Epidermal melanocyte (primary cell): Measurements from ENCODE around the gene EPSTI1.
"Not testable (repeated sequence)": the region's sequence is repeated elsewhere in the genome, so short reads cannot be mapped to it uniquely, and the experiment has no call there.

Source experiments
- DNase-seq: peaks from one replicate; pipeline ENCODE4 v3.0.0; 2011; ENCODE audit warnings: low spot score; ENCODE audit not compliant: insufficient read length

Gene EPSTI1, protein sequence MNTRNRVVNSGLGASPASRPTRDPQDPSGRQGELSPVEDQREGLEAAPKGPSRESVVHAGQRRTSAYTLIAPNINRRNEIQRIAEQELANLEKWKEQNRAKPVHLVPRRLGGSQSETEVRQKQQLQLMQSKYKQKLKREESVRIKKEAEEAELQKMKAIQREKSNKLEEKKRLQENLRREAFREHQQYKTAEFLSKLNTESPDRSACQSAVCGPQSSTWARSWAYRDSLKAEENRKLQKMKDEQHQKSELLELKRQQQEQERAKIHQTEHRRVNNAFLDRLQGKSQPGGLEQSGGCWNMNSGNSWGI

DNA sequence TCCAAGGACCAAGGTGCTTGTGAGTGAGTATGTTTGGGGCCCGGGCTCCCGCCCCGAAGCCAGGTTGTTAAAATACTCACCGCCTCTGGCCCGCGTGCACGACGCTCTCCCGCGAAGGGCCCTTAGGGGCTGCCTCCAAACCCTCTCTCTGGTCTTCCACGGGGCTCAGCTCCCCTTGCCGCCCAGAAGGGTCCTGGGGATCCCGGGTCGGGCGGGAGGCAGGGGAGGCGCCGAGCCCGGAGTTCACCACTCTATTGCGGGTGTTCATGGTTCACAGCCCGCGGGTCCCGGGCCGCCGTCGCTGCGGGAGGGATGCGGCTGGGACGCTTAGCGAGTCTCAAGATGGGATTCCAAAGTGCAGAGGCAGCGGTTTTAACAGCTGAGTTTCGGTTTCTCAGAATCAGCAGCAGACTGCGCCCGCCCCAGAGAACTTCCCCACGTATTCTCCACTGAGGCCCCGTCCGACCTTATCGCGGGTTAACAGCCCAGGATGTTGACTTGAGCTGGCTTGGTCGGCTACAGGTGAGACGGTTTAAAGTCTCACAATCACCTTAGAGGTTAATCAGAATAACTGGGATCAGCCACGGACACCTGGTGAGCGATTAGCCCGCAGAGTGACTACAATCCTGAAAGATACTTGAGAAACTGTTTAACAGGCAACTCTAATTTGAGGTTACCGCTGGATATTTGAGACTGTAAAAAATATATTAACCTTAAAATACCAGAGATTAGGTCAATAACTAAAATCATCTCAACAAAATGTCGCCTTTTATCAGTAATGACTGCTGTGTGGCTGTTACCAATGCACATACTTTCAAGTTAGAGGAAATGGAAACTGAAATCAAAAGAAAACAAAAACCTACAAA is at the start of gene EPSTI1:
Gene EPSTI1, minus strand, starts transcription at position 344 of the 866 bp plus-strand sequence. Its CDS starts 76 bp downstream, at position 268.
- DNase-seq, result peak; percentile 22

DNA sequence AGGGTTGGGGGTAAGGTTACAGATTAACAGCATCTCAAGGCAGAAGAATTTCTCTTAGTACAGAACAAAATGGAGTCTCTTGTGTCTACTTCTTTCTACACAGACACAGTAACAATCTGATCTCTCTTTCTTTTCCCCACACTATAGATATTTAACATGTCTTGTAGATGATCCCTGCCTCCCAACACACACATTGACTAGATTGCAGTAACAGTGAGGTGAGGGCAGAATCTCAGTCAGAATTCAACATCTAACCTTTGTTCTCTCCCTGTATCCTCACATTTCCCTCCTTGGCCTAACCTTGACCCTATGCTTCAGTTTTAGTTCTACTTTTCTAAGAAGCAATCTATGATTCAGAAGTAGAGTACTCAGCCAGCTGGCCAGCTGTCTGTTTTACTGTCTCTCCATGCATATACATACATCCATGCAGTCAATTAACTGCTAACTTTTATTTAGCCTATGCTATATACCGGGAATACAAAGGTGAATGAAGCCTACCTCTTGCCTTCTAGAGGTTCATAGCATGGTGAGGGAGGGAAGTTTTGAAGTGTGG is 49.4 kb upstream of the EPSTI1 start:
- DNase-seq, result no peak

DNA sequence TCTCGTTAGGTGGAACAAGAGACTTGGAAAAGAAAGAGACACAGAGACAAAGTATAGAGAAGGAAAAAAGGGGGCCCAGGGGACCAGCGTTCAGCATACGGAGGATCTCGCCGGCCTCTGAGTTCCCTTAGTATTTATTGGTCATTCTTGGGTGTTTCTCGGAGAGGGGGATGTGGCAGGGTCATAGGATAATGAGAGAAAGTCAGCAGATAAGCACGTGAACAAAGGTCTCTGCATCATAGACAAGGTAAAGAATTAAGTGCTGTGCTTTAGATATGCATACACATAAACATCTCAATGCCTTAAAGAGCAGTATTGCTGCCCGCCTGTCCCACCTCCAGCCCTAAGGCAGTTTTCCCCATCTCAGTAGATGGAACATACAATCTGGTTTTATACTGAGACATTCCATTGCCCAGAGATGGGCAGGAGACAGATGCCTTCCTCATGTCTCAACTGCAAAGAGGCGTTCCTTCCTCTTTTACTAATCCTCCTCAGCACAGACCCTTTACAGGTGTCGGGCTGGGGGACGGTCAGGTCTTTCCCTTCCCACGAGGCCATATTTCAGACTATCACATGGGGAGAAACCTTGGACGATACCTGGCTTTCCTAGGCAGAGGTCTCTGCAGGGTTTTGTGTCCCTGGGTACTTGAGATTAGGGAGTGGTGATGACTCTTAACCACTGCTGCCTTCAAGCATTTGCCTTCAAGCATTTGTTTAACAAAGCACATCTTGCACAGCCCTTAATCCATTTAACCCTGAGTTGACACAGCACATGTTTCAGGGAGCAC is 48.7 kb upstream of the EPSTI1 start:
- DNase-seq, result not testable (repeated sequence)

DNA sequence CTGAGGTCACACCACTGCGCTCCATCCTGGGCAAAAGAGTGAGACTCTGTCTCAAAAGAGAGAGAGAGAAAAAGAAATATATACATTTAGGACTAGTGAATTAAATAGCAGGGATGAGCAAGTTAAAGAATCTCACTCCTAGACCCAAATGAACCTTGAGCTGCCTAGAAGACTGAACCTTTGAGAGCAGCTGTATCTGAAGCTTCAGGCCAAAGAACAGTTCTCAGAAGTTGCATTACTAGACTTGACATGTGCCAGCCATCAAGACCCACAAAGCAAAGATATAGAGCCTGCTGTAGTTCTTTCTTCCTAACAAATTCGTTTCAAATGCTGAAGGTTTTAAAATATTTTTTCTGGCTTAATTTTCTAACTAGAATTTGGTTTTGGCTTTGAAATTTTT is 47.9 kb upstream of the EPSTI1 start:
- DNase-seq, result no peak

DNA sequence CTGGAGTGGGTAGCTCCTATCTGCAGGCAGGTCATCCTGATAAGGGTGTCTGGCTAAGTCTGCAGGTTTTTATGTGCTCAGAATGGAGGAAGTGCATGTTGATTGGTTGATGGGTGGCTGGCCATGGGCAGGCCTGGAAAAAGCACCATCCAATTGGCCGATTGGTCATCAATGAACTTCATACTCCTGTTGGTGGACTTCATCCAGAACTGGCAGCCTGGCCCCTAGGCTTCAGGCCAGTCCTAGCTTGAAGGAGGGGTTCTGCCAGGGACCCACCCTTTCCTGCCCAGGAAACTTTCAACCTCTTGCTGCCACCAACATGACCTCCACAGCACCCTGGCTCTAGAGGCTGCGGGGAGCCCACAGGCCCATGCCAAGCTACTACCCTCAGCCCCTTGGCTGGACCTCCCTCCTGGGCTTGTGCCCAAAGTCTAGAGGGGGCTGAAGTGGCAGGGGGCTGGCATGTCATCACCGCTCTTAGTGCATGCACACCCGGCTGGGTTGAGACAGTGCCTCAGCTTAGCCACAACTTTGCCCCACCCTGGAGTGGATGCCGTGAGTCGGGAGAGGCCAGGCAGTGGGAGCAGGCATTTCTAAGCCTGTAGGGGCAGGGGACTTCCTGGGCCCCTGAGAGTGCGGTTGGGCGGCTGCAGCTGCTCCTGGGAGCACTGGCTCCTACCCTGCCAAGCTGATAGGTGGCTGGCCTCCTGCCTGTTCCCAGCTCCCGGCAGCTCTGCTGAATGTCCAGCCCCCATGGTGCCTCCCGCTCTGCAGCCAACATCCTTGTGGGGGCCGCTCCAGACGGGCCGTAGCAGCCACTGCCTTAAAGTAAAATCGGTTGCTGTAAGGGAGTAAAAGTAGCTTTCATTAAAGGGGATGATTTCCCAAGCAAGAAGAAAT is 44.6 kb upstream of the EPSTI1 start:
- DNase-seq, result no peak

DNA sequence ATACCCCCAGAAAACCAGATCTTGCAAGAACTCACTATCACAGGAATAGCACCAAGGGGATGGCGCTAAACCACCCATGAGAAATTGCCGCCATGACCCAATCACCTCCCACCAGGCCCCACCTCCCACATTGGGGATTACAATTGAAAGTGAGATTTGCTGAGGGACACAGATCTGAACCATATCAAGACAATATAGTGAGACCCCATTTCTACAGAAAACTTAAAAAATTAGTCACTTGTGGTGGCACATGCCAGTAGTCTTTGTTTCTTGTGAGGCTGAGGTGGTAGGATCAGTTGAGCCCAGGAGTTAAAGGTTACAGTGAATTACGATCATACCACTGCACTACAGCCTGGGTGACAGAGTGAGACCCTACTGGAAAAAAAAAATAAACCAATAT is 41.0 kb upstream of the EPSTI1 start:
- no peak for DNase-seq

DNA sequence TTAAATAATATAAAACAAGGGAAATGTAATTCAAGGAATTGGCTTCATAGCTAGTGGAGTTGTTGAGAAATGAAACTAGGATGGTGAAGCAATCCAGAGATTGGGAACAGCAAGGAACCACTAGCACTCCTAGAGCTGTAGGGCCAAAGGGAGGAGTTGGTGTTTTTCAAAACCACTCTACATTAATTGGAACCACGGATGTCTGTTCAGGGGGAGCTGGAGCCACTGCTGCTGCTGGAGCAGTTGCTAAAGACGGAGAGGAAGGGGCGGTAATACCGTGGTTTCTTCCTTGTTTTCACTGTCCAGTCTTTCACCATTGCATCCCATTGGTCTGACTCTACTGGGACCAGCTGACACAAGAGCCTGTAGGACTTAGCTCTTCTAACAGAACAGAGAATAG is 39.8 kb upstream of the EPSTI1 start:
- no peak for DNase-seq

DNA sequence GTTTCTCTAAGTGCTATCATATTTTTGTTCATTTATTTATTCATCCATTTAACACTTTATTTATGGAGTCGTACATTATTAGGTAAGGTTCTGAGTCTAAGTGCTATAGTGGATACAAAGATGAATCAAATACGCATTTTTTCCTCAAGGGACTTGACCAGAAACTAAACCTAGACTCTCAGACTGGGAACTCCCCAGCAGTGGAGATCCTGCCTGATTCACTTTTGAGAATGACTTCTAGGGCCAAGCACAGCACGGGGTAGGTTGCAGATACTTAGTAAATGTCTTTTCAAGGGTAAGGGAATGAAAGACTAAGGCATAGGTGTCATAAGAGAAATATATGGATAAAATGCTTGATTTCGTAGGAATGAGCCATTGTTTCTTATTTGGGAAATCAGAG is 38.5 kb upstream of the EPSTI1 start:
- DNase-seq, result no peak

DNA sequence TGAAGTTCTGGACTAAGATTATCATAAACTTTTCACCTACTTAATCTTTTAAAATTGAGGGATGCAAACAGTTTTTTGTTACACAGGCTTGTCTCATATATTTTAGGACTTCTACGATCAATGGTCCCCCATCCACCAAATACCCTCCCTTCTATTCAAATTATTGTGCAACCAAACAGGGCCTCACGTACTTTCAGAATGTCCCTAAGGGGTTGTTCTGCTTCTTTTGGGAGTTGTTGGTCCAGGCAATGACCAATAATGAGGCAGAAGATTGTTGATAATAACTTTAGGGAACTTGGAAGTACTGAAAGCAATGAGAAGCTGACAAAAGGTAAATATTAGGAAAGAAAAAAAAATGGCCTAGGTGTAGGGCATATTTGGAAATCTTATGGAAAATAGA is 34.2 kb upstream of the EPSTI1 start:
- DNase-seq, result no peak

DNA sequence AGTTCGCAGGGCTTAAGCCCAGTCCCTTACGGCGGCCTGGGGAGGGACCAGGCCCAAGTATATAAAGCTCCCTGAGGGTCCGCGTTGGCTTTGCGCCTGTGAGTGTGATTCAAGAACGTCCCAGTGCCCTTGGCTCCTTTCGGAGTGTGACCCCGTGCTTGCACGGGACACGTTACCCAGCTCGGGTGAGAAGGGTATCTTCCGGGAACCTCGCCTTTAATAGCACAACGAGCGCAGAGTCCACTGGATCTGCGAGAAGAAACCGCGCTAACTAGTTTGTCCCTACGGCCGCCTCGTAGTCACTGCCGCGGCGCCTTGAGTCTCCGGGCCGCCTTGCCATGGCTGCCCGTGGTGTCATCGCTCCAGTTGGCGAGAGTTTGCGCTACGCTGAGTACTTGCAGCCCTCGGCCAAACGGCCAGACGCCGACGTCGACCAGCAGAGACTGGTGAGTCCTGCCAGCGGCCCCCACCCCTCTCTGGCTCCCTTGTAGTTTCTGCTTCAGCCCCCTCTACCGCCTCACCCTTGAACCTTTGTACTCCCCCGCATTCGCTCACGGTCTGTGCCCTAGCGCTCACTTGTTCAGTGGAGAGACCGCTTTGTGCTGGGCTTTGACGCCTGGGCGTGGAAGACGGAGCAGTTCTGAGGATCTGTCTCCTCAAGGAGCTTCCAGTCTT is 31.4 kb upstream of the EPSTI1 start, which contains the start of gene DNAJC15:
Gene DNAJC15, plus strand, starts transcription at position 298 of the 675 bp plus-strand sequence. Its CDS starts 41 bp downstream, at position 339.
- DNase-seq, result peak; percentile 34

DNA sequence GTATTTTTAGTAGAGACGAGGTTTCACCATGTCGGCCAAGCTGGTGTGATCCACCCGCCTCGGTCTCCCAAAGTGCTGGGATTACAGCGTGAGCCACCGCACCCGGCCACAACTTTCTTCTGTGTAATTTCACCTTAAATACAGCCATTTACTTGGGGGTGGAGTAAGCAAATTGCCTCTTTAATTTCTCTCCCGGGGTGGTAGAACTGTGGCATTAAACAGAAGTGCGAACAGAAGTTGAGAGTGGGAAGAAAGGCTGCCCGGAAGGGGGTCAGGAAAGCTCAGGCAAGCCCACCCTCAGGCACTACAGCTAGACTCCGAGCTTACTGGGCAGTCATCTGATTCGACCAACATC is 30.9 kb upstream of the EPSTI1 start:
- DNase-seq, result no peak

DNA sequence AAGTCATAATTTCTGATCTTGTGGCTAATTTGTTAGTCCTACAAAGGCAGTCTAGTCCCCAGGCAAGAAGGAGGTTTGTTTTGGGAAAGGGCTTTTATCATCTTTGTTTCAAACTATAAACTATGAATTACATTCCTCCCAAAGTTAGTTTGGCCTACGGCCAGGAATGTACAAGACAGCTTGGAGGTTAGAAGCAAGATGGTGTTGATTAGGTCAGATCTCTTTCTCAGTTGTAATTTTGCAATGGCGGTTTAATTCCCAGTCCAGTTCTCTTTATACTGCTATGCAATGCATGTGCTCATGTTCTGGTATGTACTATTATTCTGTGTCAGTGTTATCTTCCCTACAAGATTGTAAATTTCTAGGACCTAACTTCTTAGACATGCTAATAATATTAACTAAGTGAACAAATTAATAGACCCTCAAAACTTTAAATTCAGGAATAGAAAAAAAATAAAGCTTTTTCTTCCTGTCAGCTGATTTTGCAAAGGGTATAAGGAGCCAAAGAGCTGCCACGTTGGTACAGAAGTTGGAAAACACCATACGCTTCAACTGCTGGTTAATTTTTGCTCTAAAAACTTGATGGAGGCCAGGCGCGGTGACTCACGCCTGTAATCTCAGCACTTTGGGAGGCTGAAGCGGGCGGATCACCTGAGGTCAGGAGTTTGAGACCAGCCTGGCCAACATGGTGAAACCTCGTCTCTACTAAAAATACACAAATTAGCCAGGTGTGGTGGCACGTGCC is 30.1 kb upstream of the EPSTI1 start:
- DNase-seq, result no peak

DNA sequence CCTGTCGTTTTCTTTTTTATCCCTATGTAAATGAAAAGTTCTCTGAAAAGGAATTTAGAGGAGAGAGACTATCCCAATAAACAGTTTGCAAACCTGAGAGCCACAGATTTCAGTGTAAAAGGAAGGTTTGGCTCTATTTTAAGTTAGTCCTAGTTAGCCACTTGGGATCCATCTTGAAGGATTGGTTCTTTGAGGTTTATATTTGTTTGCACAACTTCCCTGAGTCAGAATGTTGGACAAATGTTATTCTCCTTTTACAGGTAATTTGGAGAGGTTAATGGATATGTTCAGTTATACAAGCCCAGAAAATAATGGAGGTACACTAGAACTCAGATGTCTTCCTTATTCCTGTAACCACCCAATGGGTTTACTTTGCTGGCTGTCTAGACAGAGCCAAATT is 28.8 kb upstream of the EPSTI1 start:
- no peak for DNase-seq

DNA sequence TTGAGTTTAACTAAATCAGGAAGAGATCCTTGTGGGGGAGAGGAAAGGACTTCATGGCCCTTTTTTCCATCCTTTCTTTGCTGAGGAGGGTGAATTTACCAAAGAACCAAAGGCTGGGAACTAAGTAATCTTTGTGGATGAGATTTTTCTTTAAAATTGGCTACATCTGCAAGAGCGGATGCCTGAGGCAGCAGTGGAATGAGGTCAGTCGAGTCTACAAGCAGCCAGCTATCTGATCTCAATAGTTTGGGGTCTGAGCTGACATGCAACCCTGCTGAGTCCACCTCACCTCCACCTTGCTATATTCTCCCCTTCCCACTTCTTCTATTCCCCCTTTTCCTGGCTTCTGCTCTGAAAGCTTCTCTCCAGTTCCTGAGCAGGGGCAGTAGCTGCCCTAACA is 27.8 kb upstream of the EPSTI1 start:
- DNase-seq, result no peak

DNA sequence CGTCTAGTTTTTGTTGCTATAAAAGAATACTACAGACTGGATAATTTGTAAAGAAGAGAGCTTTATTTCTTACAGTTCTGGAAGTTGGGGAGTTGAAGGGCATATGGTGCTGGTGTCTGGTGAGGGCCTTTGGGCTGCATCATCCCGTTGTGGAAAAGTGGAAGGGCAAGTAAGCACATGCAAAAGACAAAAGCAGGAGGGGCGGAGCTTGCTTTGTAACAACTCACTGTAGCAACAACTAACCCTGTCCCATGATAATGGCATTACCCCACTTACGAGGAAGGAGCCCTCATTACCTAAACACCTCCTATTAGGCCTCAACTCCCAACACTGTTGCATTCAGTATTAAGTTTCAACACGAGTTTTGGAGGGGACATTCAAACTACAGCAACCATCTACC is 24.2 kb upstream of the EPSTI1 start:
- no peak for DNase-seq

DNA sequence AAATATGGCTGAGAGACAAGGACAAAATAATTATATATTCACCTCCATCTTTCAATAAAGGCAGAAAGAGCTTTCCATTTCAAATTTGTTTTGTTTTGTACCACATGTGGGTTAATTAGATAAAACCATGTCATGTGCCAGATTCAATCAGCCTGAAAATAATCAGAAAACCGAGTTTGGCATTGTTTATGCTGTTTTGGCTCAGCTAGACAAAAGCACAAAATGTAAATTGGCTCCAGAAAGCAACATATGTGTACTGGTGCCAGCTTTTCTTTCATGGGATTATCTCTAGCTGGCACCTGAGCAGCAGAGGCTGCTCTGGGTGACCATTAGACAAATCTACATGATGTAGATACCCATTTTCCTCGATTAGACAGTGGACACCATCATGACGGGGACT is 22.1 kb upstream of the EPSTI1 start:
- no peak for DNase-seq

DNA sequence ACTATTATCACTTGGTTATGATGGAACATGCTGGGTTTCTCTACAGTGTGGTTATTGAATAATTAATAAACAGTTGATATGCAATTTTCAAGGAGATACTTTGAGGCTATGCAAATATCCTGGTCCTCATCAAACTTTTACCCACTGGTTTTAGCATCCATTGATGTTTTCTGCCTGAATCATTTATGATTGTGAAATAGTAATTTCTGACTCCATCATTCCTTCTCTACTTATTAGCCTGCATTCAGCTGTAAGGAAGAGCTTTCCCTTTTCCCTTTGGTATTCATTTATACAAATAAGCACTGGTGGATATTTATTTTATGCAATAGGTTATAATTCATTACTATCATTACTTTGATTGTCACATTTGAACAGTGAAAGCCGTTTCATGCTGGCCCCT is 17.5 kb upstream of the EPSTI1 start:
- no peak for DNase-seq

DNA sequence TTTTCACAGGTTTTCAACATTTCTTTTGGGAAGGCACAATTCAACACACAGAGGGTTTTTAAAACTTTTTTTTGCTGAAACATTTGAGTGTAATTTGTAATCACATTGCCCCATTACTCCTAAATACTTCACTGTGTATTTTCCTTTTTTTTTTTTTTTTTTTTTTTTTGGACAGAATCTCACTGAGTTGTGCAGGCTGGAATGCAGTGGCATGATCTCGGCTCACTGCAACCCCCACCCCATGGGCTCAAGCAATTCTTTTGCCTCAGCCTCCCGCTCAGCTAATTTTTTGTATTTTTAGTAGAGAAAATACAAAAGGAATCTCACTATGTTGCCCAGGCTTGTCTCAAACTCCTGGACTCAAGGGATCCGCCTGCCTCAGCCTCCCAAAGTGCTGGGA is 16.6 kb upstream of the EPSTI1 start:
- DNase-seq, result no peak

DNA sequence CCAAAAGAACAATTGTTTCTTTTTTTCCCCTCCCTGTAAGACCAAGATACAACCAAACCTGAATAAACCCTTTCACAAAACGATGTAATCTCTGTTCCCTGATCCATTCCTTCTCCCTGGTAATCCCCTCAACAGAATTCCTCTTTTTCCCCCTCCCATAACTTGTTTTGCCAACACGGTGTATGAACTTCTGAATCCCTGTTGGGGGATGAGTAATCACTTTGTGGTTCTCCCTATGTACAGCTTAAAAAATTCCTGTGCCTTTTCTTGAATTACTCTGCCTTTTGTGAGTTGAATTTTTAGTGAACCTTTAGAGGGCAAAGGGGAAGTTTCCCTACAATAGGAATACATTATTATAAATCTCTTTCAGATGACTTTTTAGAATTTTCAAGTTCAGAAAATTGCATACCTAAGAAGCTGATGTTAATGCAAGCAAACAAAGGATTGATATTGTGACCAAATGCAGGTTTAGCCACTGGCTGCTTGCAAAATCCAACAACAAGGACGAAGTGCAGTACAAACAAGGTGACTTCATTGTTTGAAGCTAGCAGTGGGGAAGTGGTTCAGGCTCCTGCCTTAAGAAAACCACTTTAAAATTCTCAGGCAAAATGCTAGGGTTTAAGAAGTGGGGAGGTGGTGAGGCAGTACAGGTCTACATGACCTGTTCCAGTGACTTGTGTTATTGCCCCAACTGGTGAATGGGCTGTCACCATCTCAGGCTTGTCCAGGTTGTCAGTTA is 15.0 kb upstream of the EPSTI1 start:
- no peak for DNase-seq
